Measurements from ENCODE around the gene PRSS2.

GRCh38 chr7:142746264-142746663 is 24.5 kb upstream of the PRSS2 start:
- TF ChIP-seq TAF1 (IDR thresholded peaks at IDR 0.05; ENCODE audit: low read depth, low read length): no peak
- TF ChIP-seq POLR2AphosphoS5 (IDR thresholded peaks at IDR 0.05; ENCODE audit: low read depth, low read length): no peak
- no peak for TF ChIP-seq POLR2A (IDR thresholded peaks at IDR 0.05; ENCODE audit: low read depth, low read length)

All from GM12891 (cell line).